Ovary (tissue), 9 donors: ENCODE results near the gene LHX2. TPM values are rescaled to one million over a fixed set of nuclear protein-coding genes. Genes with fewer than 3 reads are reported as not detected.

ENCODE experiments used
- DNase-seq, 5 donors: peaks; one replicate each; pipeline ENCODE4 v3.0.0-alpha.2; 2019 to 2020
- H3K27ac ChIP-seq, 2 donors: fragments of 200-600 bp; one replicate each; pipeline versions ENCODE4 v1.5.1 to v1.8.0; 2019 to 2022
- H3K27me3 ChIP-seq: fragments of 200-600 bp; one replicate; pipeline ENCODE4 v1.8.0; 2022
- H3K36me3 ChIP-seq: fragments of 200-600 bp; sonication (generic); one replicate; pipeline ENCODE4 v1.5.1; 2019
- H3K4me1 ChIP-seq: one replicate; pipeline ENCODE4 v1.8.1; 2013; ENCODE audit warnings: mild to moderate bottlenecking, moderate library complexity; ENCODE audit not compliant: insufficient read depth
- H3K4me3 ChIP-seq: fragments of 200-600 bp; sonication (generic); one replicate; pipeline ENCODE4 v1.5.1; 2017
- H3K9me3 ChIP-seq, 2 donors: fragments of 200-600 bp in 1 of 2; sonication (generic) in 1 of 2; one replicate each; pipeline versions ENCODE4 v1.5.1 to v1.8.1; 2013 to 2019; ENCODE audit warnings: mild to moderate bottlenecking in 1 of 2, moderate library complexity in 1 of 2
- CTCF ChIP-seq, 3 donors: fragments of 450-650 bp in 2 of 3; fragments of 200-600 bp in 1 of 3; IDR thresholded peaks; one replicate each; pipeline versions ENCODE4 v1.5.1 to v1.8.0; 2016 to 2022; ENCODE audit warnings: antibody characterized with exemption in 3 of 3, mild to moderate bottlenecking in 1 of 3
- EP300 ChIP-seq: sonication (generic); formaldehyde crosslinking; IDR thresholded peaks from one replicate; pipeline ENCODE4 v1.6.1; 2017; ENCODE audit warnings: antibody characterized with exemption
- POLR2A ChIP-seq: fragments of 450-650 bp; IDR thresholded peaks from one replicate; pipeline ENCODE4 v1.6.1; 2017; ENCODE audit warnings: antibody characterized with exemption, mild to moderate bottlenecking, moderate library complexity
- WGBS, 3 donors: extraction: QIAGEN DNeasy Blood & Tissue Kit in 1 of 3; methylation state at CpG; one replicate each; pipeline versions ENCODE4 v1.1.5 to v1.1.7; 2013 to 2017; 5-methylcytosine and 5-hydroxymethylcytosine counted together
- intact Hi-C, 4 donors: fragments of 100-400 bp; cut with DNase I; formaldehyde crosslinking; loops; one replicate each; pipeline versions ENCODE4 v1.11.0 to v1.15.1; 2022 to 2023
- polyA plus RNA-seq, 2 donors: library from polyadenylated mRNA; stranded (reverse); fragments of 200-250 nt in 1 of 2; fragments of 350-450 nt in 1 of 2; fragmentation: Illumina TruSeq in 1 of 2; extraction: RNeasy Lipid Tissue Mini Kit (QIAGEN cat#74804) in 1 of 2; gene quantifications; one replicate each; pipeline ENCODE4 v1.2.3, GENCODE V29; 2013 to 2014
- total RNA-seq, 7 donors: library from RNA; depleted of rRNA in 2 of 7; stranded (reverse); fragments of >200 nt in 2 of 7; fragmentation: NEBNext Ultra II Directional in 3 of 7; extraction: Animal tissue kit (Norgen Biotek cat#: 25700) in 3 of 7; gene quantifications; one replicate each; pipeline versions ENCODE4 v1.1.0 to v1.2.4, GENCODE V29; 2016 to 2023
- donor health status: DM: no; HTN: no; CAD: no; lungs with moderate emphysema.
- donor health status: DM: no; HTN: no; CAD: no.
- donor health status: Bipolar disorder and iron deficiency.
- donor health status: DM: yes; HTN: yes; CAD: no.
- donor health status: DM: no; HTN: no; CAD: no.
- donor health status: DM: yes; HTN: yes; CAD: no.

Gene LHX2
- total and polyA plus RNA-seq, 9 donors = 0.10 to 17.0 (median 0.49) TPM; not detected in 5

DNA sequence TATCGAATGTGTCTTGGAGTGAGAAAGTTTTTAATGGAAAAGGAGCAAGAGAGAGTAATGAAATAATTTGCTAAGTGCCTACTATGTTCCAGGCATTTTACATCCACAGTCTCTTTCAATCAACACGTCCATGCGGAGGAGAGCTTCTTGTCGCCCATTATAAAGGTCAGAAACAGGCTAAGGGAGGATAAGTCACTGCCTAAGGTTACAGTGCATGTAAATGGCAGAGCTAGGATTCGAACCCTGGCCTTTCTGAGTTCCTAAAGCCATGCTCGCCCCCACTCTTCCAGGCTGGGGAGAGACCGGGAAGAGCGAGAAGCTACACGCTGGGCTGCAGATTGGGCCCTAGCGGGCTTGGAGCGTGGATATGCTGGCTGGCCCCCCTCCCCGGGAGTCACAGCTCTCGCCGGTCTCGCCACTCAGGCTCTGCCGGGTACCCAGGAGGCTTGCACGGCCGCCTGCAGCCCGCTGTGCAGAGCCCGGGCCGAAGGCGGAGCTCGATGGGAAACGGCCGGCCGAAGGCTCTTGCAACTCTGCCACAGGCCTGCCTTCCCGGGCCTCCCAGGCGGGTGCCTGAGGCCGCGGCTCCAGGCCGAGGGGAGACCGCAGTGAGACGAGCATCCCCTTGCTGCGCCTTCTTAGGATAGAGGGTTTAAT, 775 bp upstream of the LHX2 start:
- peak in 1 of 5 donors; percentile 35 for DNase-seq
- no peaks in the 10 kb centered on the region for H3K9me3 ChIP-seq
- intact Hi-C loops = no loop called here
- TF ChIP-seq EP300 = no peak
- no peak for TF ChIP-seq CTCF (IDR thresholded peaks at IDR 0.05)
- TF ChIP-seq POLR2A = no peak
- H3K27me3 ChIP-seq = peaks cover 12% of the 10 kb centered on the region
- H3K27ac ChIP-seq = no peak overlapping the region
- peaks cover 7% of the 10 kb centered on the region for H3K4me1 ChIP-seq
- no peaks in the 10 kb centered on the region for H3K36me3 ChIP-seq
- no peak overlapping the region for H3K4me3 ChIP-seq
- WGBS, 3 donors = 2 to 3% (median 3%) methylated on average over 34 of the region's 34 CpGs

DNA sequence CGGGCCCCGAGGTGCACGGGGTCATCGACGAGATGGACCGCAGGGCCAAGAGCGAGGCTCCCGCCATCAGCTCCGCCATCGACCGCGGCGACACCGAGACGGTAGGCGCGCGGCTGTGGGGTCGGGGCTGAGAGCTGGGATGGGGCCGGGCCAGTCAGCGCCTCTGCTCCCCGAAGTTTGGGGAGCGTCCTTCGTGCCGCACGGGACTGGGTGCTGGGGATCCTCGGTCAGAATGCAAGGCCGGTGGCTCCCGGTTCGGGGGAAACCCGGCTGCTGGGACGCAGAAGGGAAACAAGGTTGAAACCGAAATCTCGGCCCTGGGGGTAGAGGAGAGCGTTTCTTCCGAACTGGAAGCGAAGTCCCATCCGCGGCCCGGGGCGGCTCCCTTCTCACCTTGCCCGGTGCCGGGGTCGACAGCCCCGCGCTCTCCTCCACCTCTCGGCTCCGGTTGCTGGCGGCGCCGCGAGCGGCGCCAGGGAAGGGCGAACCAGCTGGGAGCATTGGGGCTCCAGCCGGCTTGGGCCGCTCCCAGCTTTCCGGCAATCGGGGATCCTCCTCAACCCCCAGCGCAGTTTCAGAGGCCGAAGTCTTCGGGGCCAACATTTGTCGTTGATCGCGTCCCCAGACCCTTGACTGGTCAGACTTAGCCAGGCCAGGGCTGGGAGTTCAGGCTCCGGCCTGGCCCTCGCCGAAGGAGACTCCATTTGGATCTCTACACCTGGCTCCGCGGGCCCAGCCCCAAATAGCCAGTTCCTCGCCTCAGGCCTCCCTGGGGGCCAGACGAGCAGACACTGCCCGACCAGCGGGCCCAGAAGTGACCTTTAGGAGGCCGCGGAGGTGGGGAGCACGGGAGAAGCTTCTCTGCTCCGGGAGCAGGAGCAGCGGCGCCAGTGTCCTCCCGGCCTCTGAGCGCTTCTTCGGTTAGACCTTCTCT, 1.1 kb downstream of the LHX2 start:
- Histone ChIP-seq H3K27ac (no peak overlapping the region), H3K4me3 (no peak overlapping the region), H3K4me1 (peaks cover 7% of the 10 kb centered on the region), H3K27me3 (peaks cover 12% of the 10 kb centered on the region), H3K36me3 (no peaks in the 10 kb centered on the region), H3K9me3 (no peaks in the 10 kb centered on the region)
- intact Hi-C loops = no loop called here
- TF ChIP-seq POLR2A (no peak), CTCF (IDR thresholded peaks at IDR 0.05) (no peak), EP300 (no peak)
- no peak for DNase-seq
- 12 to 21% (median 14%) methylated on average over 72 to 83 of the region's 83 CpGs for WGBS, 3 donors

DNA sequence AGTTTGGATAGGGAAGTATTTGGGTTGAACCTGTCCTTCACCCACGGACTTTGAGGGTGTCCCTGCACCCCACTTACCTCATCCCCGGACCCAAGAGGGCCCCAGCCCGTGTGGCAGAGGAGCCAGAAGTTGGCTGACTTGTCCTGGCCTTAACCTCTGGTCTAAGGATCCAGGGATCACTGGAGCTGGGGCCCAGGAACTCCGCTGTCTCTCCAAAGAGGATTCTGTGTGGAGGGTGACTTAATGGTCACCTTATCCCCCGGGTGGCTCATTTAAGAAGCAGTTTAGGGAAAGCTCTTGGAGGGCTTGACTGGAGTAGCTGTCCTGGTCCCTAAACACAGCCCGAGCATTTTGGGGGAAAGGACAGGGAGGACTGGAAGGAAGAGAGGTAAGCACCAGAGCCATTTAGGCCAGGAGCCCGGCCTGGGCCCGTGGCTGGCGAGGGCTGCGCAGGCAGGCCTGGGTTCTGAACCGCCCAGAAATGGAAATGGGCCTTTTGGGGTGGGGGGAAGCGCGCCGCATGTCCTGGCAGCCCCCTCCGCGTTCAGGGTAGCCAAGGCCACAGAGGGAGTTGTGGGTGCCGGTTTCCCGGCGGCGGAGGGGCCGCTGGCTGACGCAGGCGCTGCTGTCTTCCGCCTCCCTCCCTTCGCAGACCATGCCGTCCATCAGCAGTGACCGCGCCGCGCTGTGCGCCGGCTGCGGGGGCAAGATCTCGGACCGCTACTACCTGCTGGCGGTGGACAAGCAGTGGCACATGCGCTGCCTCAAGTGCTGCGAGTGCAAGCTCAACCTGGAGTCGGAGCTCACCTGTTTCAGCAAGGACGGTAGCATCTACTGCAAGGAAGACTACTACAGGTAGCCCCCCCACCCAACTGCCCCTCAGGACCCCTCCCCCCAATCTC, 2.0 kb downstream of the LHX2 start:
- Histone ChIP-seq H3K36me3 (no peaks in the 10 kb centered on the region), H3K4me1 (peaks cover 7% of the 10 kb centered on the region), H3K27me3 (peaks cover 12% of the 10 kb centered on the region), H3K9me3 (no peaks in the 10 kb centered on the region), H3K27ac (no peak overlapping the region), H3K4me3 (no peak overlapping the region)
- no peak for DNase-seq
- TF ChIP-seq EP300 = no peak
- TF ChIP-seq CTCF (IDR thresholded peaks at IDR 0.05) = no peak
- TF ChIP-seq POLR2A = no peak
- WGBS, 3 donors = 12 to 18% (median 15%) methylated on average over 30 to 40 of the region's 40 CpGs
- intact Hi-C loops = no loop called here
